HG03039 (cell line): ENCODE data around the gene FILIP1.
A peak's percentile ranks its signal among the peaks of the same experiment; 100 is the strongest.

Source experiments
- ATAC-seq: cut with Tn5 transposase; IDR thresholded peaks from one replicate; pipeline ENCODE4 v1.9.1; 2021; ENCODE audit warnings: mild to moderate bottlenecking, moderate library complexity; ENCODE audit not compliant: unreplicated experiment

FILIP1 gene

DNA sequence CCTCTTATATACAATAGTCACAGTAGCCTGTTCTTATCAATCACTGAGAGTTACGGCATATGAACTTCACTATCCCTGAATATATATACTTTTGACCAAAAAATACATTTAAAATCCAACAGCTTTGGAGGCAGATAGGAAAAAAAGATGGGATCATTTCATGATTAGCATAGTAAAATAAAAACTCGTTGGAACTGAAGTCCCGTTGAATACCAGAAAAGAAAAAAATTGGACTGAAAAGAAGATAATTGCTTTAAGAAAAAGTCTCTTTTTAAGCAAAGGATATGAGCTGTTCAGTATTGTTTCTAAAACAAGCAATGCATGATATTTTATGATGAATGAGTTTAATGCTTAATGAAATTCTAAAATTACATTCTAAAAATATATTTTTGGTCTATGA is 4.4 kb upstream of the FILIP1 start:
- no peak for ATAC-seq

DNA sequence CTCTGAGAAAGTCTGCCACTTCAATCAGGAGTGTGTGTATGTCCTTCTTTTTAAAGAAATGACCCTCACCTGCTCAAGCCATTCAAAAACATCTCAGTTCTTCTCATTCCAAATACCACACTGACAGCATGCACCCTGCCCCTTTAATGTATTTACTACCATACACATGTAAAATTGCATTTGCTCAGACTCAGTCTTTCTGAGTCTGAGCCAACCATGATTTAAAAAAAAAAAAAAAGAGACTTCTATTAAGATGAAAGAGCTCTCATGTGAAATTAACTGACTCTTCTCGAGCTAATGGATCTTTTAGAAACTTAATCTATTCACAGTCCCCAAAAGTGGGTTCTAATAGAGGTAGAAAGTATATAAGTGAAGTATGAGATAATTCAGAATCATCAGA is 1.4 kb upstream of the FILIP1 start:
- no peak for ATAC-seq

- ATAC-seq = no peak
Observed at GRCh38 chr6:75494290-75494689, 690 bp upstream of the FILIP1 start.

- no peak for ATAC-seq
Observed at GRCh38 chr6:75492386-75493153, 1.0 kb downstream of the FILIP1 start.

- ATAC-seq = no peak
Observed at GRCh38 chr6:75491291-75491690, 2.3 kb downstream of the FILIP1 start.

DNA sequence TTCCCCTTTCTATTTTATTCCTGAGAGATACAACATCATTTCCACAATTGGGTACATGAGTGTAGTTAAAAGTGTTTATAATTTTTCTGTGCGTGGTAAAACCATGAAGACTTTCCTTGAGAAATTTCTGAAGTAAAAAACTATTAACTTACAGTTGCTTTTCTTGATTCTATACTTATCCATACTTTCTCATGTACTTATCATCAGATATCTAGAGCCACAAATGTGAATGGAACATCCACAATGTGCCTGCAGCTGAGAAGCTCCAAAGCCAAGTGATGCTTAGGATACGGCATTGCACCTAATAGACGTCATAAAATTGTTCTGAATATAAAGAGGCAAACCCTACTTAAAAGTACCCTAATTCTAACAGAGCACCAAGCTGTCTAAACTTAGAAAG is 2.9 kb downstream of the FILIP1 start:
- ATAC-seq = no peak

- no peak for ATAC-seq
Observed at GRCh38 chr6:75489025-75489424, 4.6 kb downstream of the FILIP1 start.

- ATAC-seq = no peak
Observed at GRCh38 chr6:75488033-75488432, 5.6 kb downstream of the FILIP1 start.

GRCh38 chr6:75486850-75487518 is 6.6 kb downstream of the FILIP1 start:
- ATAC-seq = no peak

DNA sequence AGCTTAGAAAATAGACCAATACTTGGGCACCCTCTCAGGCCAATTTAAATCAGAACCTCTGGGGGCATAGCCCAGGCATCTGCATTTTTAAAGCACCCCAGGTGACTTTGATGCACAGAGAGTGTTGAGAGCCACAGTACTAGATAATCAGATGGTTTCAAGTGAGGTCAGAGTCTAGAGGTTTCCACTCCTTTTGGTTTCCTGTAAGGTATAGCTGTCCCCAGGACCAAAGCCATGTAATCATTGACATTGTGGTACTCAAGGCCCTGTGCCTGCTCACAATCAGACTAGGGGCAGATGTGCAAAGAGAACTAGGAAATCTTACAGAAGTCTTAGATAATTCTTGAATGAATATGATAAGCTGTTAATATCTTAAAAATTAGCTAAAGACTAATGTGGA is 9.1 kb downstream of the FILIP1 start:
- no peak for ATAC-seq

DNA sequence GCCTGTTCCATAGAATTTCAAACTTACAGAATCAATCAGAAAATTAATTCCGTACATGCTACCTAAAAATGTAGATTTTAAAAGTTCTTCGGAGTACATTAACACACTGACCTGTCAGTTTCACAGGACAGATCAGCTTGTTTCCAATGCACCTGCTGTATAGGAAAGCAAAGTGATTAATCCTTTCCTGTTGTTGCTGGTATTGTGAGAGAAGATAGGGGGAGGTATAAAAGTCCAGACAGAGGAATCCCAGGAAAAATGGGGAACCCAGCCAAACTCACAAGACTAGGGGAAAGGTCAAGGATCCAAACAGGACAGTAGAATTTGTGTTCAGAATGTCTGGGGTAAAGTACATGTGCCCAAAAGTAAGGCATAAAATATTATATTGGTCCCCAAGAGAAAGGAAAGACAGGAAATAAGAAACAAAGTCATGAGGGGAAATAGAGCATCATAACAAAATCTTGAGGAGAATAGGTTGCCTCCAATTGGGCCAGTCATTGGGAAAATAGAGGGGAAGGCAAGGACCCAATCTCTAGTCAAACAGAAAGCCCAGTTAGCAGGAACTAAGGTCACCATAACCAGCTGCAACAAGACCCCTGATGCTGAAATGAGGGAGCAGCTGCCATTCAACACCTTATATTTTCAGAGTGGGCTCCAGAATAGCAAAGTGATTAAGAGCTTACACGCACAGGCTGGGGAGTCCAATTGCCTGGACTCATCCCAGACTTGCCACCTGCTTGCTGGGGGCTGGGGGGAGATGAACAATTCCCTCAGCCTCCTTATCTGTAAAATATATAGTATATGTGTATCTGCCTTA is 10.3 kb downstream of the FILIP1 start:
- no peak for ATAC-seq

GRCh38 chr6:75481936-75482593 is 11.5 kb downstream of the FILIP1 start:
- no peak for ATAC-seq

DNA sequence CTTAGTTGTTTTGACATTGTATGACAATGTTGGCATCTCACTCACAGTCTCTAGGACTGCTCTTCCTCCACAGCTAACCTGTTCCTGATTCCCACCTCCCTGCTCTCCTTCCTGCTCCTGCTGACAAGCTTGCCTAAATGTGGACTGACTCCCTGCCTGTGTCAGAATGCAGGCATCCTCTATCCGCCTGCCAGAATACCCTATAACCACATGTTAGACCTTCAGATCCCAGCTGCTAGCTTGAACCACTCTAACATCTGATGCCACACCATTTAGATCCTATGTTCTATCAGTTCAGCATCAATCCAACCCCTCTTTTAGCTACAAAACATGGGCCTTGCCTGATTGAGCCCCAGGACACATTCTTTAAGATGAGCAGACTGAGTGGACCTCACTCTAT is 12.2 kb downstream of the FILIP1 start:
- ATAC-seq = no peak

GRCh38 chr6:75480425-75480824 is 13.2 kb downstream of the FILIP1 start:
- ATAC-seq = no peak

- no peak for ATAC-seq
Observed at GRCh38 chr6:75479712-75480111, 13.9 kb downstream of the FILIP1 start.

GRCh38 chr6:75478929-75479328 is 14.7 kb downstream of the FILIP1 start:
- ATAC-seq = no peak

DNA sequence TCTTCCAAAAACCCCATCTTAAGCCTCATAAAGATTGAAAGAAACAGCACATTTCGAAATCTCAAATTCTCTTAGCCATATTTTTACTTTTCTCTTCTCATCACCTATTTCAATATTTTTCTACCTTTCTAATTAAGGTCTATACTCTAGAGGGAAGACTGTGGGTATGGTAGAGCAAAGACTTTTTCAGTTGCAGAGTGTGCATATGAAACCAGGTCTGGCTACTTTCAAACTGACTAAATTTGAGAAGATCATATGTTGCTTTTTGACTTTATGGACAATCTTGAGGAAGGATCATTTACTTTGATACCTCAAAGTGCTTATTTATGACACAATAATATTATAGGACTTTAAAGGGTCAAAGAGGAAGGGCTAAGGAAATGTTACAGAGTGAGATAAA is 20.7 kb downstream of the FILIP1 start:
- peak; percentile 69 for ATAC-seq

- no peak for ATAC-seq
Observed at GRCh38 chr6:75467966-75468365, 25.6 kb downstream of the FILIP1 start.

GRCh38 chr6:75467284-75467683 is 26.3 kb downstream of the FILIP1 start:
- no peak for ATAC-seq

GRCh38 chr6:75466636-75467035 is 27.0 kb downstream of the FILIP1 start:
- no peak for ATAC-seq

DNA sequence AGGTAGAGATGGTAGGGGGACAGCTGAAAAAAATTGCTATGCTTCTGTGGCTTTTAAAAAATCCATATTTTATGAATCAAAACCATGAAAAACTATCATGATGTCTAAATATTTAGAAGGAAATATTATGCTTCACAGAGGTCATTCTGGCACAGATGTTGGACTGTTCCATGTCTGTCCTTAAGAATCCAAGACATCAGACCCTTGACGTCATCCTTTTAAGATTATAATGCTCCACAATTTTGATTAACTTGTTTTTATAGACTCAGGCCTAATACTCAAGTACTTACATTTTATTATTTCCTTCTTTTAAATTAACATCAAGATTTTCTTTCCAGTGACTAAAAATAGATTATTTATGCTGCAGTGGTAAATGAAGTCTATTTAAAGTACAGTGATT is 29.7 kb downstream of the FILIP1 start:
- ATAC-seq = no peak
